Stomach (tissue), 4 donors: ENCODE data around the gene MYO18B.

ENCODE experiments used
- POLR2AphosphoS5 ChIP-seq, 3 donors: sonication (generic); formaldehyde crosslinking; IDR thresholded peaks; one replicate each; pipeline ENCODE4 v1.6.1; 2016; ENCODE audit warnings: antibody characterized with exemption in 3 of 3
- TF ChIP-seq, protein P1 (sequence below), 7 experiments: fragments of 450-650 bp in 4 of 7; fragments of 200-600 bp in 3 of 7; sonication (generic) in 3 of 7; IDR thresholded peaks; one replicate each; pipeline ENCODE4 v1.5.1; 2016 to 2019; ENCODE audit warnings: antibody characterized with exemption in 7 of 7, control low read depth in 2 of 7, mild to moderate bottlenecking in 1 of 7

DNA sequence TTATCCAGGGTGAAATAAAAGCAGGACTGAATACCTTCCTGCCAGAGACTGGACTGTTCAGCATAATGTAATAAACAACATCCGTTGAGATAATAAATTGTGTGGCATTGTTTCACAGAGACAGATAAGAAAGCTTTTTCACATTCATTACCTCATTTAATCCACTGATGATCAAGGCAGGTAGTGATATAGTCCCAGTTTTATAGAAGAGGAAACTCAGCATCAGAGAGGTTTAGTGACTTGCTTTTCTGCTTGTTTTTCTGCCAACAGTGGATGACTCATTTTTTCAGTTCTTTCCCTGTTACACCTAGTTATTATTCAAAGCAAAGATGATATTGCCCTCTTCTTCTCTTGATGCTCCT is 4.0 kb downstream of the MYO18B start:
- TF ChIP-seq, protein P1, sequence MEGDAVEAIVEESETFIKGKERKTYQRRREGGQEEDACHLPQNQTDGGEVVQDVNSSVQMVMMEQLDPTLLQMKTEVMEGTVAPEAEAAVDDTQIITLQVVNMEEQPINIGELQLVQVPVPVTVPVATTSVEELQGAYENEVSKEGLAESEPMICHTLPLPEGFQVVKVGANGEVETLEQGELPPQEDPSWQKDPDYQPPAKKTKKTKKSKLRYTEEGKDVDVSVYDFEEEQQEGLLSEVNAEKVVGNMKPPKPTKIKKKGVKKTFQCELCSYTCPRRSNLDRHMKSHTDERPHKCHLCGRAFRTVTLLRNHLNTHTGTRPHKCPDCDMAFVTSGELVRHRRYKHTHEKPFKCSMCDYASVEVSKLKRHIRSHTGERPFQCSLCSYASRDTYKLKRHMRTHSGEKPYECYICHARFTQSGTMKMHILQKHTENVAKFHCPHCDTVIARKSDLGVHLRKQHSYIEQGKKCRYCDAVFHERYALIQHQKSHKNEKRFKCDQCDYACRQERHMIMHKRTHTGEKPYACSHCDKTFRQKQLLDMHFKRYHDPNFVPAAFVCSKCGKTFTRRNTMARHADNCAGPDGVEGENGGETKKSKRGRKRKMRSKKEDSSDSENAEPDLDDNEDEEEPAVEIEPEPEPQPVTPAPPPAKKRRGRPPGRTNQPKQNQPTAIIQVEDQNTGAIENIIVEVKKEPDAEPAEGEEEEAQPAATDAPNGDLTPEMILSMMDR (IDR thresholded peaks at IDR 0.05), result no peak
- TF ChIP-seq POLR2AphosphoS5 (IDR thresholded peaks at IDR 0.05), result no peak
